ENCODE measurements around the gene HOXA2.

DNA sequence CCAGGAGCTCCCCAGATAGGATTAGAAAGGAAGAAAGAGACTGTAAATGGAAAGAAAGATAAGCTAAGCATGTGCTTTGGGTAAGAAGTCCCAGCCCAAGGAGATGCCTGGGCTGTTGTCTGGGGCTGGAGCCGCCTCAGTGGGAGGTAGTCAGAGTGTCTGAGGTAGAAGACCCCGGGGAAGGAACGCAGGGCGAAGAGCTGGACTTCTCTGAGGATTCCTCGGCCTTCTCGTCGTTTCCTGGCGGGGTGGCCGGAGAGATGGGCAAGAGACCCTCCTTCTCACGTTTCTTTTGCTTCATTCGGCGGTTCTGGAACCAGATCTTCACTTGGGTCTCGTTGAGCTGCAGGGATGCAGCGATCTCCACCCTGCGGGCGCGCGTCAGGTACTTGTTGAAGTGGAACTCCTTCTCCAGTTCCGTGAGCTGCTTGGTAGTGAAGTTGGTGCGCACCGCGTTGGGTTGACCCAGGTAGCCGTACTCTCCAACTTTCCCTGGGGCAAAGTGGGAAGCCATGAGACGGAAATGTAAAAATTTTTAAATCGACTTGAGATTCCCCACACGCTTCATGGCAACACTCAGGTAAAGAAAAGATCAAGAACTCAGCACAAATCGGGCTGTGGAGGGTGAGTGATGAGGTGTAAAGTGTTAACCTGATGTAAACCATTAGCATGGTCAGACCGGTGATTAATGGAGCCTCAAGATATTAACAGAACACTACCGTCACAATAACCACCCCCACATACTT, 8.0 kb downstream of the HOXA2 start:
- TF ChIP-seq POLR2AphosphoS5 (IDR thresholded peaks at IDR 0.05; ENCODE audit: low read depth, low read length) = no peak
- TF ChIP-seq POLR2A (IDR thresholded peaks at IDR 0.05; ENCODE audit: low read depth, low read length) = no peak
- TF ChIP-seq SPI1 (IDR thresholded peaks at IDR 0.05; ENCODE audit: low read depth, low read length) = no peak
- TF ChIP-seq TAF1 (IDR thresholded peaks at IDR 0.05; ENCODE audit: low read depth, low read length) = no peak
- no peak for TF ChIP-seq POU2F2 (IDR thresholded peaks at IDR 0.05; ENCODE audit: low read depth, low read length)
